Measurements from ENCODE around the gene TMEM123.

TMEM123 gene

DNA sequence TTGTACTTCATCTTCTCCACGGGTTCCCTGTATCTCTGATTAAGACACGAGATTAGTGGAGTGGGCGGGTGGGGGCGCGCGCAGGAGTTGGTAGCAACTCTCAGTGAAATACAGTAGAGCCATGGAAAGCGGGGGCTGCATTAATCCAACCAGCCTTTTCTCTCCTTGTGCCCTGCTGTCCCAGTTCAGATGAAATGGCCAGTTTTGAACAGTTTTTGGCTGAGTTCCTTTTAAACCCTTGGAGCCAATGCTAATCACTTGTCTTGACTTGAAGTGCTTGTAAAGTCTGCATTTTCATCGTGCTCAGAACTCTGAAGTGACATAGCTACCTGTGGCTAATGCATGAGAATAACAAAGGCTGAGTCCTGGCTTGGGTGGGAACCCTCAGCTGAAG is 734 bp upstream of the TMEM123 start:
- H3K9me3 ChIP-seq (ENCODE audit: severe bottlenecking): no peaks in the 10 kb centered on the region
- peaks cover 6% of the 10 kb centered on the region; the same call in 1 of the 2 replicates for H3K36me3 ChIP-seq (ENCODE audit: low read depth)
- TF ChIP-seq, protein P1, sequence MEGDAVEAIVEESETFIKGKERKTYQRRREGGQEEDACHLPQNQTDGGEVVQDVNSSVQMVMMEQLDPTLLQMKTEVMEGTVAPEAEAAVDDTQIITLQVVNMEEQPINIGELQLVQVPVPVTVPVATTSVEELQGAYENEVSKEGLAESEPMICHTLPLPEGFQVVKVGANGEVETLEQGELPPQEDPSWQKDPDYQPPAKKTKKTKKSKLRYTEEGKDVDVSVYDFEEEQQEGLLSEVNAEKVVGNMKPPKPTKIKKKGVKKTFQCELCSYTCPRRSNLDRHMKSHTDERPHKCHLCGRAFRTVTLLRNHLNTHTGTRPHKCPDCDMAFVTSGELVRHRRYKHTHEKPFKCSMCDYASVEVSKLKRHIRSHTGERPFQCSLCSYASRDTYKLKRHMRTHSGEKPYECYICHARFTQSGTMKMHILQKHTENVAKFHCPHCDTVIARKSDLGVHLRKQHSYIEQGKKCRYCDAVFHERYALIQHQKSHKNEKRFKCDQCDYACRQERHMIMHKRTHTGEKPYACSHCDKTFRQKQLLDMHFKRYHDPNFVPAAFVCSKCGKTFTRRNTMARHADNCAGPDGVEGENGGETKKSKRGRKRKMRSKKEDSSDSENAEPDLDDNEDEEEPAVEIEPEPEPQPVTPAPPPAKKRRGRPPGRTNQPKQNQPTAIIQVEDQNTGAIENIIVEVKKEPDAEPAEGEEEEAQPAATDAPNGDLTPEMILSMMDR (IDR thresholded peaks at IDR 0.05; ENCODE audit: poor library complexity, severe bottlenecking): no peak
- H3K4me3 ChIP-seq (ENCODE audit: severe bottlenecking): peak overlapping the region; percentile 70
- H3K27ac ChIP-seq (ENCODE audit: poor library complexity, severe bottlenecking): peak overlapping the region; percentile 65
- peaks cover 30% of the 10 kb centered on the region for H3K4me1 ChIP-seq (ENCODE audit: insufficient read depth, poor library complexity, severe bottlenecking)
- ATAC-seq (ENCODE audit: low read depth) (peak; percentile 3), DNase-seq (ENCODE audit: low spot score) (no peak)
- H3K27me3 ChIP-seq (ENCODE audit: insufficient read depth, poor library complexity, severe bottlenecking): no peaks in the 10 kb centered on the region

DNA sequence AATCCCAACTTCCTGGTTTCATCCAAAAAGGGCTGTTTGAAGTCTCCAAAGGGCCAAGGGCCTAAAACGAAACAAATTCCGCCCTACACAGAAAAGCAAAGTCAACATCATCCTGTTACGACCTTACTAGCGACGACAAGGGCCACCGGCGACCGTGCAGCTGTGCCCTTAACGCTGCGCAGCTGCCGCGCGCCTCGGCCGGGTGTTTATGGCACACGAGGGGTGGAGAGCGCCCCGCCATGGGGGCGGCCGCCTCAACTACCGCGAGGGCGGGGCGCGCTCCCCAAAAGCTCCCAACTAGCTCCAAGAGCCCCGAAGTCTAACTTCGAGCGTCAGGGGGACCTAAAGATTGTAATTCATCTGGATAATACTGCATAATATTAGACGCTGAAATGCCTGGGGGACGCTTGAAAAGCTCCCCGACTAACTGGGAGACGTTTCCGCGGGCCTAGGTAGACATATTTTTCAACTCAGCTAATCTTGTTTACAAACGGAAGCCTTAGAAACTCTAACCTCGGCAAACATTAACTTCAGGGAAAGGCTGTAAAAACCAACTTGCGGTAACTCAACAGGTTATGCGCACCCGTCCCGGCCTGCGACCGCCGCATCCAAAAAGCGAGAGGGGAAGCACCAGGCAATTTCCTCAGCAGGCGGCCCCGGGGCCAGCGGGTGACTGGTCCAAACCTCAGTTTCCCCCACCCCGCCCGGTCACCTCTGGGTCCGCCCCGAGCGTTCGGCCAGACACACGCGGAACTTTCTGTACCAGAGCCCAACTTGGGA is 694 bp downstream of the TMEM123 start:
- DNase-seq (ENCODE audit: low spot score): peak; percentile 65
- Histone ChIP-seq H3K4me1 (ENCODE audit: insufficient read depth, poor library complexity, severe bottlenecking) (peaks cover 36% of the 10 kb centered on the region), H3K9me3 (ENCODE audit: severe bottlenecking) (no peaks in the 10 kb centered on the region), H3K27ac (ENCODE audit: poor library complexity, severe bottlenecking) (peak overlapping the region; percentile 65), H3K36me3 (ENCODE audit: low read depth) (peaks cover 20% of the 10 kb centered on the region), H3K4me3 (ENCODE audit: severe bottlenecking) (peak overlapping the region; percentile 70), H3K27me3 (ENCODE audit: insufficient read depth, poor library complexity, severe bottlenecking) (no peaks in the 10 kb centered on the region)
- TF ChIP-seq, protein P1 (IDR thresholded peaks at IDR 0.05; ENCODE audit: poor library complexity, severe bottlenecking): peak; percentile 35
- peak; percentile 40 for ATAC-seq (ENCODE audit: low read depth)

DNA sequence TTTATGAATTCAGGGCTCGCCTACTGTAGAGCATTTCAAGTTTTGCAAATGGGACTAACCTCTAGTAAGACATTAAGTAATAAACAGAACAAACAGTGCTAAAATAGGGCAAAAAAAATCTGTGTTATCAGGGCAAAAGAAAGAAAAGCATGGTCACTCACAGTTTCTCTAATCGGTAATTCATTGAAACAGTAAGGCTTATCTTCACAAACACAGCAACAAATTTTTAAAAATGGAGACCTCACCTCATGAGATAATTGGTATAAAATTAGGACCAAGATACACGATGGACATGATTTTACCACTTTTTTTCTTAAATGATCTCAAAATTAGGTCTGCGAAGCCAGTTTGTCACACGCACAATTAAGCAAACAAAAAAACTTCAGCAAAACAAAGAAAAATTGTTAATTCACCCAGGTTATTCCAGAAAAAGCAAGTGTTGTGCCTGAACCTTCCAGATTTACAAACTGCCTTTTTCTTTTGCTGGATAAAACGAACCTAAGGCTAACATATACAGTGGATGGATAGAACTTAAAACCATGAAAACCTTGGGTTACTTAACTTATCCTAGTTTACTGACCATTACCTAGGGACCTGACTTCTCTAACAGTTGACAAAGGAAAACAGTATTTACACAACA is 1.4 kb downstream of the TMEM123 start:
- no peak for ATAC-seq (ENCODE audit: low read depth)
- H3K27me3 ChIP-seq (ENCODE audit: insufficient read depth, poor library complexity, severe bottlenecking): no peaks in the 10 kb centered on the region
- no peak for DNase-seq (ENCODE audit: low spot score)
- H3K4me3 ChIP-seq (ENCODE audit: severe bottlenecking): peak overlapping the region; percentile 70
- peaks cover 36% of the 10 kb centered on the region for H3K4me1 ChIP-seq (ENCODE audit: insufficient read depth, poor library complexity, severe bottlenecking)
- peak overlapping the region; percentile 65 for H3K27ac ChIP-seq (ENCODE audit: poor library complexity, severe bottlenecking)
- H3K36me3 ChIP-seq (ENCODE audit: low read depth): peaks cover 28% of the 10 kb centered on the region
- TF ChIP-seq, protein P1 (IDR thresholded peaks at IDR 0.05; ENCODE audit: poor library complexity, severe bottlenecking): no peak
- no peaks in the 10 kb centered on the region for H3K9me3 ChIP-seq (ENCODE audit: severe bottlenecking)

DNA sequence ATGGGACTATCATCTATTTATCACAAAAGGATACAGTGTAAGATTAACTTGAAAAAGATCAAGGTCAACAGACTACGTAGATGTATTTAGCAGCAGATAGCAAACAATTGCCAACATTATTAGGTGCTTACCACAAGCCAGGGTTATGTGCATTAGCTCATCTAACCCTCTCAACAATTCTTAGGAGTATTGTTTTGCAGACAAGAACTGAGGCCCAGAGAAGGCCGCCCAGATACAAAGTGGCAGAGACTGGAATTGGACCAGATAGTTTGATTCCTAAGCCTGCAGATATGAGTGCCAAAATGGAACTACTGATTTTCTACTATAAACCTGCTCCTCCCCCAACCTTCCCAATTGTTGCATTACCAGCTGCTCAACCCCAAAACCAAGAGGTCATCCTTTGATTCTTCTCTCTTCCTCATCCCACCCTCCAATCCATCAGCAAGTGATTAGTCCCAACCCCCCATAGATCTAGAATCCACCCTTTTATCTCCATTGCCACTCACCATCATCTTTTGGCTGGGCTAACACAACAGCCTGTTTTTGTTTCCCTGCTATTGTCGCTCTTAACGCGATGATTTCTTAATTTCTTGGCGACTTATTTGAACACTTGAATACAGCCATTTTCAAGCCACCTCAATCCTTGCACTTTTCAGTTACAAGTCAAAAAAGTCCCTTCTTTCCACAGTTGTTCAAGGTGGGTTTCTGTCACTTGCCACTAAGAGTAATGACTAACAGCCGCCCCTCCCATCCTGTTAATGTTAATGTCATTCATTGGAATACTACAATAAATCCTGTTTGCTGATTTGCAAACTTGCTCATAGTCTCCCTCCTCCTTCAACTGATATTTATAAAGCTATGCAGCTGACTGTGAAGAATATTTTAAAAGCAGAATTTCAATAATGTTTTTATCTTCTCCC is 2.7 kb downstream of the TMEM123 start:
- Histone ChIP-seq H3K4me3 (ENCODE audit: severe bottlenecking) (no peak overlapping the region), H3K9me3 (ENCODE audit: severe bottlenecking) (no peaks in the 10 kb centered on the region), H3K27me3 (ENCODE audit: insufficient read depth, poor library complexity, severe bottlenecking) (no peaks in the 10 kb centered on the region), H3K4me1 (ENCODE audit: insufficient read depth, poor library complexity, severe bottlenecking) (peaks cover 36% of the 10 kb centered on the region), H3K36me3 (ENCODE audit: low read depth) (peaks cover 39% of the 10 kb centered on the region), H3K27ac (ENCODE audit: poor library complexity, severe bottlenecking) (no peak overlapping the region)
- no peak for DNase-seq (ENCODE audit: low spot score)
- no peak for ATAC-seq (ENCODE audit: low read depth)
- TF ChIP-seq, protein P1 (IDR thresholded peaks at IDR 0.05; ENCODE audit: poor library complexity, severe bottlenecking): no peak

All from RWPE2 (cell line).